ENCODE results near the gene KIF19. TPM values are rescaled to one million over a fixed set of nuclear protein-coding genes. Genes with fewer than 3 reads are reported as not detected.

KIF19 gene
- total RNA-seq, 4 donors from 2014 or later: 0.65 to 0.91 (median 0.68) TPM; not detected in 1

DNA sequence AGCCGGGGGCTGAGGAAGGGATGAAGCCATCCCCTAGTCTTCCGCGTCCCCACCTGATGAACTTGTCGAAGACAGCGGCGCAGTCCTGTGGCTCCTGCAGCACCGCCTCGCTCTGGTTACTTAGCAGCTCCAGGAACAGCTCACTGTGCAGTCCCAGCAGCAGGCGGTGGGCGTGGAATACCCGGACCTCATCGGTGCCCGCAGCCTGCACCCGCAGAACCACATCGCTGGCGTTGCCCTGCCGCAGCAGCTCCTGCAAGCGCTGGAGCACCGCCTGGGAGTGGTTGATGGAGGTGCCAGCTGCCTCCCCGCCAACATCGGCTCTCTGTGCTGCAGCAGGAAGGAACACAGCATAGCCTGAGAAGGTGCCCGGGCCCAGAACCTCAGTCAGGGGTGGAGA, 33.9 kb downstream of the KIF19 start:
- DNase-seq (ENCODE audit: low spot score in 2 of 2): no peak
- 71 to 78% methylated on average over 22 of the region's 22 CpGs for WGBS, 2 donors
- no peak overlapping the region for H3K4me3 ChIP-seq (ENCODE audit: low read depth, poor library complexity, severe bottlenecking)
- TF ChIP-seq POLR2A (IDR thresholded peaks at IDR 0.05): no peak
- TF ChIP-seq, protein P1, sequence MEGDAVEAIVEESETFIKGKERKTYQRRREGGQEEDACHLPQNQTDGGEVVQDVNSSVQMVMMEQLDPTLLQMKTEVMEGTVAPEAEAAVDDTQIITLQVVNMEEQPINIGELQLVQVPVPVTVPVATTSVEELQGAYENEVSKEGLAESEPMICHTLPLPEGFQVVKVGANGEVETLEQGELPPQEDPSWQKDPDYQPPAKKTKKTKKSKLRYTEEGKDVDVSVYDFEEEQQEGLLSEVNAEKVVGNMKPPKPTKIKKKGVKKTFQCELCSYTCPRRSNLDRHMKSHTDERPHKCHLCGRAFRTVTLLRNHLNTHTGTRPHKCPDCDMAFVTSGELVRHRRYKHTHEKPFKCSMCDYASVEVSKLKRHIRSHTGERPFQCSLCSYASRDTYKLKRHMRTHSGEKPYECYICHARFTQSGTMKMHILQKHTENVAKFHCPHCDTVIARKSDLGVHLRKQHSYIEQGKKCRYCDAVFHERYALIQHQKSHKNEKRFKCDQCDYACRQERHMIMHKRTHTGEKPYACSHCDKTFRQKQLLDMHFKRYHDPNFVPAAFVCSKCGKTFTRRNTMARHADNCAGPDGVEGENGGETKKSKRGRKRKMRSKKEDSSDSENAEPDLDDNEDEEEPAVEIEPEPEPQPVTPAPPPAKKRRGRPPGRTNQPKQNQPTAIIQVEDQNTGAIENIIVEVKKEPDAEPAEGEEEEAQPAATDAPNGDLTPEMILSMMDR (IDR thresholded peaks at IDR 0.05): no peak
- intact Hi-C loops (cut with DNase I; ENCODE audit: low total_unique reads): loop anchor here (5.0 to 10.0 kb wide), 2 partner anchors 53 to 145 kb away; partner anchors contain the start of gene TTYH2

DNA sequence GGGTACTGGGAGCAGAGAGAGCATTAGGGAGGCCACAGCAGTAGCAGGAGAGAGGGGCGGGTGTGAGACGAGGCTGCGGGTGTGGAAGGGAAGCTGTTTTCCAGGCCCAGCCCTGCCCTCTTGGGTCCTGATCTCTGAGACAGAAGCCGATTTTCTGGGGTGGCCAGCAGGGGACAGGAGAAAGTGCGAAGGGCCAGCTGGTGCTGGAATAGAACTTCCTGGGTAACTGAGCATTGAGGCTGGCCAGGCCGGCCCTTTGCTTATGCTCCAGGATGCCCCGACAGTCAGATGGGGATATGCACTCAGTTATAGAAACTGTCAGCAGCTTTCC, 34.8 kb downstream of the KIF19 start:
- TF ChIP-seq POLR2A (IDR thresholded peaks at IDR 0.05): no peak
- TF ChIP-seq, protein P1 (IDR thresholded peaks at IDR 0.05): no peak
- intact Hi-C loops (cut with DNase I; ENCODE audit: low total_unique reads): loop anchor here (10.0 kb wide), 1 partner anchor 146 kb away; the partner anchor contains the start of gene TTYH2
- H3K4me3 ChIP-seq (ENCODE audit: low read depth, poor library complexity, severe bottlenecking): no peak overlapping the region
- DNase-seq (ENCODE audit: low spot score in 2 of 2): no peak
- WGBS, 2 donors: 48 to 82% methylated on average over 6 to 7 of the region's 7 CpGs

DNA sequence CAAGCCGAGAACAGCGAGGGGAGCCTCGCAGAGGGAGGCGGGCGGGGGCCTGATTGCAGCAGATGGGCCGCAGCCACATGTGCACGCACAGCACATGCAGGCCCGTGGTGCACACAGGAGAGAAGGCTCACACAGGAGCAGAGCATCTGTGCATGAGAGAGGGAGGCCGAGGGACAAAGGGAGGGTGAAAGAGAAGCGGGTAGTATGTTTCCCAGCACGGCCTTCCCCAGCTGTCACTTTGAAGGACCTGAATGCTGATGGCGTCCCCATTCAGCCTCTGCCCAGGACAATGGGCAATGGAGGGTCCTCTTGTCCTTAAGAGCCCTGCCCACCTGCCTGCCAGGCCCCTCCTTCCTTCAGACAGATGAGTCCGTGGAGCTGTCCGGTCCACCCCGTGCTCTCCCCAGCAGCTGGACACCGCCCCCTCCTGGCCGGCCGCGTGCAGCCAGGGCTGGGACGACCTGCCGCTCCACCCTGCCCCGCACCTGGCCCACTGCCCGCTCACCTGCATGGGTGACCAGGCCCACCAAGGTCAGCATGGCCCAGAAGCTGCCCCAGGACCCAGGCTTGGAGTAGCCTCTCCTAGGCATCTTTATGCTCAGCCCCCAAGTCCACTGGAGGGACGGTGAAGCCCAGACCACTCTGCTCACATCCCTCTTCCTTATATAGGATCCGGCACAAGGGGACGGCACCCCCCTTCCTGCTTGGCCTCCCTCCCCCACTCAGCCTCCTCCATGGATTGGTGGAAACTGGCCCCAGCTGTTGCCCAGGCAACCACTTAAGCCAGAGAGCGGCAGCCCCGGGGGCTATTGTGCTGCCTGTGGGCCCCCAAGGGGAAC, 35.4 kb downstream of the KIF19 start, which contains the start of gene BTBD17:
TSS of gene BTBD17 (minus strand) at position 639 of the 839 bp plus-strand sequence. CDS start at position 590, 49 bp downstream.
- DNase-seq (ENCODE audit: low spot score in 2 of 2): peak in 1 of 2 donors; percentile 21
- TF ChIP-seq POLR2A (IDR thresholded peaks at IDR 0.05): no peak
- TF ChIP-seq, protein P1 (IDR thresholded peaks at IDR 0.05): no peak
- intact Hi-C loops (cut with DNase I; ENCODE audit: low total_unique reads): loop anchor here (10.0 kb wide), 1 partner anchor 147 kb away; the partner anchor contains the start of gene TTYH2
- WGBS, 2 donors: 27 to 33% methylated on average over 28 of the region's 28 CpGs
- no peak within 1 kb of the TSS for H3K4me3 ChIP-seq (ENCODE audit: low read depth, poor library complexity, severe bottlenecking)

DNA sequence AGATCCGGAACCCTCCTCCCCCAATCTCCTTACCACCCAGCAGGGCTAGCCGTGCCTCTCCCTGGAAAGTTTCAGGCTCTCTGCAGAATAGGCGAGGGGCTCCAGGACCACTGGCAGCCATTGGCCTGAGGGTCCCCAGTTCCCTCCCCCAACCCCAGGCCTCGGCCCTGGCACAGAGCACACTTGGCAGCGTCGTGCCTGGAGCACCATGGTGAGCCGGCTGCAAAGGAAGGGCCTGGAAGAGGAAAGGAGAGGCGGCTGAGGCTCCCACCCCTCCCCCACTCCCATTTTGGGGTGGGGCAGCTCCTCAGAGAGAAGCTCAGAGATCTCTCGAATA, 36.0 kb downstream of the KIF19 start:
- H3K4me3 ChIP-seq (ENCODE audit: low read depth, poor library complexity, severe bottlenecking): no peak overlapping the region
- 12 to 19% methylated on average over 4 to 8 of the region's 9 CpGs for WGBS, 2 donors
- no peak for TF ChIP-seq POLR2A (IDR thresholded peaks at IDR 0.05)
- TF ChIP-seq, protein P1 (IDR thresholded peaks at IDR 0.05): no peak
- DNase-seq (ENCODE audit: low spot score in 2 of 2): no peak
- intact Hi-C loops (cut with DNase I; ENCODE audit: low total_unique reads): loop anchor here (10.0 kb wide), 1 partner anchor 147 kb away; the partner anchor contains the start of gene TTYH2

DNA sequence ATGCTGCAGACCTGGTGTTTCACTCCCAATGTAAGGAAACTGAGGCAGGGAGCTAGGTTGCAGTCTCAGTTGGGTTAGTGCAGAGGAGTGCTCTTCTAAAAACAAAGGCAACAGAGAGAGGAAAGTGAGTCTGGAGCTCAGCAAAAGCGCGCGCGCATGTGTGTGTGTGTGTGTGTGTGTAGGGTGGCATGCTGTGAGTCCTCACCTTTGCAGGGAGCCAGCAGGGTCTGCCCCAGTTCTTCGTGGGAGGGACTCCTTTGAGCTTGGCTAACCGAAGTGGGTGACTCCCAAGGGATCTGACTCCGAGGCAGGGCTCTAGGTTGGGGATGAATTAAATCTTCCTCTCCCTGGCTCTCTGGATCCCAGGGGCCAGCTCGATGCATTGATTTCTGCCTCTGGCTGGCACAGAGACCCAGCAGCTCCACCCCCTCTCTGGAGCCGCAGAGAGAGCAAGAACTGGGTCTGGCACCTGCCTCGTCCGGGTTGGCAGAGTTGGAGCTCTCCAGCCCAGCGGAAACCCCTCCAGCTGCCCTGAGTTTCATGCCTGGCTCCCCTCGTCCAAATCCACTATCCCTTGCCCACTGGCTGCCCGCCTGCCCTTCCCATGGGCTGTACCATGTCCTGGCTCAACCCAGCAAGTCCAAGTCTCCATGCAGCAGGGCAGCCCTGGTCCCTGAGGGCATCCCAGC, 36.9 kb downstream of the KIF19 start:
- DNase-seq (ENCODE audit: low spot score in 2 of 2): no peak
- 46 to 47% methylated on average over 12 to 14 of the region's 14 CpGs for WGBS, 2 donors
- H3K4me3 ChIP-seq (ENCODE audit: low read depth, poor library complexity, severe bottlenecking): no peak overlapping the region
- TF ChIP-seq, protein P1 (IDR thresholded peaks at IDR 0.05): no peak
- no peak for TF ChIP-seq POLR2A (IDR thresholded peaks at IDR 0.05)
- intact Hi-C loops (cut with DNase I; ENCODE audit: low total_unique reads): loop anchor here (10.0 kb wide), 1 partner anchor 148 kb away; the partner anchor contains the start of gene TTYH2
